Panc1 (cell line): Measurements from ENCODE around the gene EMC6.

ENCODE experiments used
- CTCF ChIP-seq: fragments of 450-650 bp; IDR thresholded peaks from 2 replicates; pipeline ENCODE4 v1.5.1; 2017; ENCODE audit warnings: mild to moderate bottlenecking
- TF ChIP-seq, protein P1 (sequence below), 2 experiments: IDR thresholded peaks; 2 replicates each; pipeline ENCODE4 v1.6.1; 2011 to 2012; ENCODE audit warnings: low read depth in 2 of 2, control low read depth in 1 of 2, low read length in 1 of 2, mild to moderate bottlenecking in 1 of 2, moderate library complexity in 1 of 2; ENCODE audit not compliant: insufficient read depth in 1 of 2

- no peak for TF ChIP-seq CTCF
- TF ChIP-seq, protein P1, sequence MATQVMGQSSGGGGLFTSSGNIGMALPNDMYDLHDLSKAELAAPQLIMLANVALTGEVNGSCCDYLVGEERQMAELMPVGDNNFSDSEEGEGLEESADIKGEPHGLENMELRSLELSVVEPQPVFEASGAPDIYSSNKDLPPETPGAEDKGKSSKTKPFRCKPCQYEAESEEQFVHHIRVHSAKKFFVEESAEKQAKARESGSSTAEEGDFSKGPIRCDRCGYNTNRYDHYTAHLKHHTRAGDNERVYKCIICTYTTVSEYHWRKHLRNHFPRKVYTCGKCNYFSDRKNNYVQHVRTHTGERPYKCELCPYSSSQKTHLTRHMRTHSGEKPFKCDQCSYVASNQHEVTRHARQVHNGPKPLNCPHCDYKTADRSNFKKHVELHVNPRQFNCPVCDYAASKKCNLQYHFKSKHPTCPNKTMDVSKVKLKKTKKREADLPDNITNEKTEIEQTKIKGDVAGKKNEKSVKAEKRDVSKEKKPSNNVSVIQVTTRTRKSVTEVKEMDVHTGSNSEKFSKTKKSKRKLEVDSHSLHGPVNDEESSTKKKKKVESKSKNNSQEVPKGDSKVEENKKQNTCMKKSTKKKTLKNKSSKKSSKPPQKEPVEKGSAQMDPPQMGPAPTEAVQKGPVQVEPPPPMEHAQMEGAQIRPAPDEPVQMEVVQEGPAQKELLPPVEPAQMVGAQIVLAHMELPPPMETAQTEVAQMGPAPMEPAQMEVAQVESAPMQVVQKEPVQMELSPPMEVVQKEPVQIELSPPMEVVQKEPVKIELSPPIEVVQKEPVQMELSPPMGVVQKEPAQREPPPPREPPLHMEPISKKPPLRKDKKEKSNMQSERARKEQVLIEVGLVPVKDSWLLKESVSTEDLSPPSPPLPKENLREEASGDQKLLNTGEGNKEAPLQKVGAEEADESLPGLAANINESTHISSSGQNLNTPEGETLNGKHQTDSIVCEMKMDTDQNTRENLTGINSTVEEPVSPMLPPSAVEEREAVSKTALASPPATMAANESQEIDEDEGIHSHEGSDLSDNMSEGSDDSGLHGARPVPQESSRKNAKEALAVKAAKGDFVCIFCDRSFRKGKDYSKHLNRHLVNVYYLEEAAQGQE (IDR thresholded peaks at IDR 0.05; ENCODE audit: insufficient read depth in 1 of 2, low read depth in 2 of 2, low read length in 1 of 2) = no peak
These were observed 31.3 kb downstream of the EMC6 start for GRCh38 chr17:3699951-3700350.
